Measurements from ENCODE around the gene SERINC2.

Gene SERINC2

DNA sequence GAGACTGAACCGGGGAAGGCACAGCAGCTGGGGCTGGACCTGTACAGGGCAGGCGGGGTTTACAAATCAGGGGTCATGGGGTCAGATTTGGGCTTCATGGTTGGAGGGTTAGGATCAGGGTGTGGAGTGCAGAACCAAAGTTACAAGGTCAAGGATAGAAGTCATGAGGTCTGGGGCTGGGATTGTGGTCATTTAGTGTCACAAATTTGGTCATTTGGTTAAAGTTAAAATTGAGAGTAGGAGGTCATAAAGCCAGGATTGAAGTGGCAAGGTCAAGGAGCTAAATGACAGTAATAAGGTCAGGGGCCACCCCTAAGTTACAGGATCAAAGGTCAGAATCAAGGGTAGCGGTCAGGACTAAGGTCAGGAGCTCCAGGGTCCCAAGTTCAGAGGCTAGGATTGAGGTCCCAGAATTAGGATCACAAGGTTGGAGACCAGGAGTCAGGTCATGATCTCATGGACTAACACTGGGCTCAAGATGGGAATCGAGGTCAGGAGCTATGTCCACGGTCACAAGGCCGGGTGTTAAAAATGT lies 20.4 kb downstream of the SERINC2 start:
- no peak for DNase-seq (ENCODE audit: low read depth in 3 of 3)

DNA sequence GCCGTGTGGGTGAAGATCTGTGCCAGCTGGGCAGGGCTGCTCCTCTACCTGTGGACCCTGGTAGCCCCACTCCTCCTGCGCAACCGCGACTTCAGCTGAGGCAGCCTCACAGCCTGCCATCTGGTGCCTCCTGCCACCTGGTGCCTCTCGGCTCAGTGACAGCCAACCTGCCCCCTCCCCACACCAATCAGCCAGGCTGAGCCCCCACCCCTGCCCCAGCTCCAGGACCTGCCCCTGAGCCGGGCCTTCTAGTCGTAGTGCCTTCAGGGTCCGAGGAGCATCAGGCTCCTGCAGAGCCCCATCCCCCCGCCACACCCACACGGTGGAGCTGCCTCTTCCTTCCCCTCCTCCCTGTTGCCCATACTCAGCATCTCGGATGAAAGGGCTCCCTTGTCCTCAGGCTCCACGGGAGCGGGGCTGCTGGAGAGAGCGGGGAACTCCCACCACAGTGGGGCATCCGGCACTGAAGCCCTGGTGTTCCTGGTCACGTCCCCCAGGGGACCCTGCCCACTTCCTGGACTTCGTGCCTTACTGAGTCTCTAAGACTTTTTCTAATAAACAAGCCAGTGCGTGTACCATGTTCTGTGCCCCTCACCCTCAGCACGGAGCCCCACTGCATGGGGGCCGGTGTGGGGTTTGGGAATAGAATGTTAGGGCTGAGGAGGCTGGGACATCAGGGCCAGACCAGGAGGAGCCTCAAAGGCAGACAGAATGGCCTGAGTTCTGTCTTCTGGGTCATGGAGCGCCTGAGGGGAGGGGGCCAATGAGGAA lies 21.3 kb downstream of the SERINC2 start:
- no peak for DNase-seq (ENCODE audit: low read depth in 3 of 3)

DNA sequence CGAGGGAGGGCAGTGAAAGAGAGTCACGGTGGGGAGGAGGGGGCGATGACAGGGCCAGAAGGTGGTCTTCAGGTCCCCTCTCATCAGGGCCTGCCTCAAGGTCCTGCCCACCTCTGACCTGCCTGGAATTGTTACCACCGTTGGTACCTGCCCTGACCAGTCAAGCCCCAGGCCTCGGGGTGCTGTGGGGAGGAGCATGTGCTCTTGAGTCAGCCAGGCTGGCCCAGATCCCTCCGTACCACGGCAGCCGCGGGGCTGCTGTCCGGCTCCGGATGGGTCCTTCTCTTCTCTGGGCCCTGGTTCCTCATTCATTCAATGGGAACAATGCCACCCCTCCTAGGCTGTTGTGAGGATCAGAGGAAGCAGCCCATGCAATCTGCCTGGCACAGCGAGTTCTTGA lies 22.0 kb downstream of the SERINC2 start:
- DNase-seq (ENCODE audit: low read depth in 3 of 3), result no peak

DNA sequence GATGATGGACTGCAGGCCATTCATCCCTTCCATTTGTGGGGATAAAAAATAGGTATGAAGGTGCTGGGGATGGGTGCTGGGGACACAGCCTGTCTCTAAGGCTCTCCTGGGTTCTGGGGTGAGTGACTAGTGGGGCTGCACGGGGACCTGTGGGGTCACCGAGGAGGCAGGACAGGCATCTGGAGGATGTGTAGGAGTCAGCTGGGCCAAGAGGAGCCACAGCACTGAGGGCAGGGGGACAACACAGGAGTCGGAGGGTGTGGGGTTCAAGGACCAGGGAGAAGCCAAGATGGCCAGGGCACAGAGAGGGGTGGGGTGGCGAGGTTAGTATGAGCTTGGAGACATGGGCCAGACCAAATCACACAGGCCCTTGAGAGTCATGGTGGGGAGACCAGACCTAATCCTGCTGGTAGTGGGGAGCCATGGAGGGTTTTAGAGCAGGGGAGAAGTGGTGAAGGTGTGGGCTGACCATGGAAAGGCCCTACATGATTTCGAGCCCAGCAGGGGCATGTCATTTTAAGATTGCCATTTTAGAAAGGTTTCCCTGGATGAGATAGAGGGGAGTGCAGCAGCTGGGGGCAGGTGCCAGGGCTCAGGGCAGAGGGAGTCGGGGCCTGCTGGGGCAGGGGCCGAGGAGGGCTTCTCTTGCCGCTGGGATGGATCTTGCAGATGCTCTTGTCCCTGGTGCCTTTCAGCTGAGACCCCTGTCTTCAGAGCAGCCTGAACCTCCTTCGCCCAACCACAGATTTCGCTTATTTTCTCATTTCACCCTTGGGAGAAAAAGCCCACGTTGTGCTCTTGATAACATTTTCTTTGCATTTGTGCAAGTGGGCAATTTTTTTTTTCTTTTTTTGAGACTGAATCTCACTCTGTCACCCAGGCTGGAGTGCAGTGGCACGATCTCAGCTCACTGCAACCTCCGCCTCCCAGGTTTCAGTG lies 22.7 kb downstream of the SERINC2 start:
- no peak for DNase-seq (ENCODE audit: low read depth in 3 of 3)

DNA sequence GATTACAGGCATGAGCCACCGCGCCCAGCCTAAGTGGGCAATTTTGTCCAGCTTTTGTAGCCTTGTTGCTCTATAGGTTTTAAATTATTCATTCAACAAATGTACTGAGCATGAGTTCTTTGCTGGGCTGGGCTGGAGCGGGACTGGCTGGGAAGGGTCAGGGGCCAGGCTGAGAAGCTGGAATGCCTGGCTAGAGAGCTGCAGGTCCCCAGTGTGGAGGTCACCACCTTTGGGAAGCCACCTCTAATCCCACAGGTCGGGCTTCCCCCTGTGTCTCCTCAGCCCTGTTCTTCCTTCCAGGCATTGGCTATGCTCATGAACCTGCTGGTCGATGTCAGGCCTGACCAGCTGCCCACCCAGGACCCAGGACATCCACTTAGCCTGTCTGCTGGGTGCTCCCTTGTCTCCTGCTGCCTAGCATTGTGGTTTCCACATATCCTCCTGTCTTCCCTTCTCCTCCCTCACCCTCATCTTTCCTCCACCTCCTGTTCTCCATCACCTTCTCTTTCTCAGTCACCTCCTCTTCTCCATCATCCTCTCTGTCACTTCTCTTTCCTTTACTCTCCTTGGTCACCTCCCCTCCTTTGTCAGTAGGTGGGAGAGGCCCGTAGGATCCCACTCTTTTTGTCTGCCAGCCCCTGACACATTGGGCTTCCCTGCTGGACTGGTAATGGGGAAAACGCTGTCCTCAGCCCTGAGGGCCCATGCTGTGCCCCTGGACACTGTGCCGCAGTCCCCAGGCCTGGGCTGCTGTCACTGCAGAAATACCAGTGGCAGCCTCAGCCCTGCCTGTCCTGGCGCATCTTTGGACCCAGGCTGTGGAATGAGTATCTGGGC lies 23.8 kb downstream of the SERINC2 start:
- no peak for DNase-seq (ENCODE audit: low read depth in 3 of 3)

DNA sequence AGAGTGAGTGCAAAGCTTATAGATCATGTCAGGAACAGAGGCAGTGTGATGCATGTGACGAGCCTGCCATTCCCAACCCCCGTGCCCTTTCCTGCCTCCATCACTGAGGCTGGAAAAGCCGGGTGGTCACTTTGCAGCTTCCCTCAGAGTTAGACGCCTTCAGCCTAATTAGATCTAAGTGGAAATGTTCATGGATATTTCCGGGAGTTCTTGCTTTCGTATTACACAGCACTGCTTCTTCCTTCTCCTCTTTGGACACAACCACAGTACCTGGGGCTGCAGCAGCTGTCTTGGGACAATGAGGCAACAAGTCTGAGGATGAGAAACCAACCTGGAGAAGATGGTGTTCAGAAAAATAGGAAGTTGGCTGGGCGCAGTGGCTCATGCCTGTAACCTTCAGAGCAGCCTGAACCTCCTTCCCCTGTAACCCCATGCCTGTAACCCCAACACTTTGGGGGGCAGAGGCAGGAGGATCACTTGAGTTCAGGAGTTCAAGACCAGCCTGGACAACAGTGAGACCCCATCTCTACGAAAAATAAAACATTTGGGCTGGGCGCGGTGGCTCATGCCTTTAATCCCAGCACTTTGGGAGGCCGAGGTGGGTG lies 24.5 kb downstream of the SERINC2 start:
- no peak for DNase-seq (ENCODE audit: low read depth in 3 of 3)

DNA sequence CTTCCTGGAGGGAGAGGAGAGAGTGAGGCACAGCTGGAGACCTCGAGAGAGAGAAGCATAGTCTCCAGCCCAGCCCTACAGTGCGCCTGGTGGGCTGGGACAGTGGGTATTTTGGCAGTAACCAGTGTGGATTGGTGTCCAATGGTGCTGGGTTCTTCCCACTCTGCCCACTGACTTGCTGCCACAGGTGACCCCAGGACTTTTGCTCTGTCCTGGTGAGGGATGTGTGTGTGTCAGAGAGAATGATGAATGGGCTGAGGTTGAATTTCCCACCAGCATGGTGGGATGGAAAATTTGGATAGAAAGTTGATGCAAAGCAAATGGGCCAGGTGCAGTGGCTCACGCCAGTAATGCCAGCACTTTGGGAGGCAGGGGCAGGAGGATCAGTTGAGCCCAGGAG lies 26.3 kb downstream of the SERINC2 start:
- no peak for DNase-seq (ENCODE audit: low read depth in 3 of 3)

DNA sequence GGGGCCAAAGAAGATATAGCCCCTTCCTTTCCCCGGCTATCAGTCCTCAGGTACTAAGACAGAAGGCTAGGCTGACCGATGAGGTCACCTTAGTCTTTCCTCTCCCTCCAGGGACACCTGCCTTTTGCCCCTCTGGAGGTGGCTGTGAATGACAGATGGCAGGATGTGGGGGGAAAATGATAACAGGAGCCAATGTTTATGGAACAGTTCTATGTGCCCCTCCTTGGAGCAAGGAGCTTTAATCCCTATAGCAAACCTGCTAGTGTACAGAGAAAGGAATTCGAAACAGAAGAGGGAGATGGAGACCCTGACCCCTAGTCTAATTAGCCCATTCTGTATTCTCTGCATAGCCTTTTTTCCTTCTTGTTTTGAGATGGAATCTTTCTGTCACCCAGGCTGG lies 28.1 kb downstream of the SERINC2 start:
- no peak for DNase-seq (ENCODE audit: low read depth in 3 of 3)

DNA sequence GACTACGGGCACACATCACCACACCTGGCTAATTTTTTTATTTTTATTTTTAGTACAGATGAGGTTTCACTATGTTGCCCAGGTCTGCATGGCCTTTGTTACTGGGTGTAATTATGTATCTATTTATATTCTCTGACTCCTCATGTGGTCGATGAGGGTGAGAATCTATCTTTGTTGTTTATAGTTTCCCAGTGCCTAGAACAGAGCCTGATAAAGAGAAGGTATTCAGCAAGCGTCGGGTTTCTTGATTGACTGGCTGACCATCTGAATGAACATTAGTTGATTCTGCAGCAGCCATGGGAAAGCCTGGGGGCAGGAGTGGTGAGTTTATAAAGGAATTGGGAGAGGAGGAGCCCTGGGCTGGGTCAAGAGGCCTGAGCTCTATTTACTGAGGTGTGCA lies 28.5 kb downstream of the SERINC2 start:
- no peak for DNase-seq (ENCODE audit: low read depth in 3 of 3)

DNA sequence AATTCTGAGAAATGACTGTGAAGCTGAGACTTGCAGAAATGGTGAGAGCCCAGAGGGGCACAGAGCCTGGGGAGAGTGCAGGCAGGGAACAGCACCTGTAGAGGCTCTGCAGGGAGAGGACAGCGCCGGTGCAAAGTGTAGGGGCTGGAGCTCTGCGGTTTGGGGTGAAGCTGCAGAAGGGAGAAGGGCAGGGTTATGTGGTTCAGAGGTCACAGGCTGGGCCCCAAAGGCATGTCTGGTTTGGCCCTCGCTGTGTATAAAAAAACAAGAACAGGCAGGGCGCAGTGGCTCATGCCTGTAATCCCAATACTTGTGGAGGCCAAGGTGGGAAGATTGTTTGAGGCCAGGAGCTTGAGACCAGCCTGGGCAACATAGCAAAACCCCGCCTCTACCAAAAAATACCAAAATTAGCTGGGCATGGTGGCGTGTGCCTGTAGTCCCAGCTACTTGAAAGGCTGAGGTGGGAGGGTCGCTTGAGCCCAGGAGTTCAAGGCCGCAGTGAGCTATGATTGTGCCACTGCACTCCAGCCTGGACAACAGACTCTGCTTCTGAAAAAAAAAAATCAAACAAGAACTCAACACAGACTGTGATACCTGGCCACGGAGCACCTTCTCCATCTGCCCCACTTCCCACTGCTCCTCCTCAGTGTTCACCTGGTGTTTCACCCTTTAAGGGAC lies 29.1 kb downstream of the SERINC2 start:
- no peak for DNase-seq (ENCODE audit: low read depth in 3 of 3)

DNA sequence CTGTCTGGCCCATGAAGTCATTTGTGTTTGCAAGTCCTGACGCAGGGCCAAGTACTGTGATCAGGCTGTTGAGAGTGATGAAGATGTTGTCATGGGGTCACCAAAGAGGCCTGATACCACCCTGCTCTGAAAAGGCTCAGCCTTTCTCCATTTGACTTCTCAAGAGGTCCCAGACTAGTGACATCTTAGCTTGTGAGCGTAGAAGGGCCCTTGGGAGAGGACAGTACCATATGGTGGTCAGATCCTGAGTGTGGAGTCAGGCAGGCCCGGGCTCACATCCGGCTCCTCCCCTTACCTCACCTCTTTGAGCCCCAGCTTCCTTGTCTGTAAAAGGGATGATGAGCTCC lies 29.6 kb downstream of the SERINC2 start:
- no peak for DNase-seq (ENCODE audit: low read depth in 3 of 3)

DNA sequence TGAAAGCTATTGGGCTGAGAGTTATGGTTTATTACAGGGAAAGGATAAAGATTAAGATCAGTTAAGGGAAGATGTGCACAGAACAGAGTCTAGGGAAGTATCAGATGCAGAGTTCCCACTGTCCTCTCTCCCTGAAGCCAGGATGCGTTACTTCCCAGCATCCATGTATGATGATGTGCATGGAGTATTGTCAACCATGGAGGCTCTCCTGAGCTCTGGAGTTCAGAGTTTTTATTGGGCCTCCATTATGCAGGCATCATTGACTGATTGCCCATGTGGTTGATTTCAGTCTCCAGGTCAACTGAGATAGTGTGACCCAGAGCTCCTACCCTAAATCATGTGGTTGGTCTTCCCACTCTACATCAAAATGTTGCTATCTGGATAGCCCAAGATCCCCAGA lies 30.7 kb downstream of the SERINC2 start:
- no peak for DNase-seq (ENCODE audit: low read depth in 3 of 3)

DNA sequence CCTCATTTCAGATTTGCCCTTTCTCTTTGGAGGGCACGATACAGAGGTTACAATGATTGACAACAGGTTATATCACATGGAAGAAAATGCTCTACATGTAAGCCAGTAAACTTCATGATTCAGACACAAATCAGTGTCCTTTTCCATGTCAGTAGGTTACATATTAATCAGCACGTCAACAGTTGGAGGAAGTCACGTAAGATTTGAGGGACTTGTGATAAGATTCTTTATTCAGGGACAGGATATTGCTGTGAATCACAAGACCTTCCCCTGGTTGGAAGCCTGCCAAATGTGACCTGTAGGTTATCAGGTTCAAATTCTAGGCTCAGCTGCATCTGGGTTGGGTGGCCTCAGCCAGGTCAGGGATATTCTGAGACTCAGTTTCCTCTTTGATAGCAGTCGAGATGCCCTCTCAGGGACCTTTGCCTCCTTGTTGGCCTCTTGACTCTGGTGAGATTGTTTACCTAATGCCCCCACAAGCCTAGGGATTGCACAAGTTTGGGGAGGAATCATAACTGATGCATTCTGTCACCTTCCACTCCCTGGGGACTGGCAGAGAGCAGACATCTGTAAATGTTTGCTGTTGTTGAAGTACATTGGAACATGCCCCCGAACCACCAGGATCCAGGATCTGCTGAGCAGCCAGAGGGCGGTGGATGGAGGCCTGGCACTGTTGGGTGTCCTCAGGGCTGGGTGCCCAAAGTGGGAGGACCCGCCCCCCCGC lies 31.9 kb downstream of the SERINC2 start:
- no peak for DNase-seq (ENCODE audit: low read depth in 3 of 3)

DNA sequence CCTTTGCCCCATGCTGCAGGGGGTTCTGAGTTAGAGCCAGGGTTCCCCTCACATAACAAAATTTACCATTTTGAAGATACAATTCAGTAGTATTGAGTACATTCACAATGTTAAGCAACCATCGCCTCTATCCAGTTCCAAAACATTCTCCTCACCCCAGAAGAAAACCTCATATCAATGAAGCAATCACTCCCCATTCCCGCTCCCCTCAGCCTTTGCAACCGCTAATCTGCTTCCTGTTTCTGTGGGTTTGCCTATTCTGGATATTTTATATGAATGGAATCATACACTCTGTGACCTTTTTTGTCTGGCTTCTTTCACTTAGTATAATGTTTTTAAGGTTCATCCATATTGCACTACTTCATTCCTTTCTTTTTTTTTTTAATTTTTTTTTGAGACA lies 32.9 kb downstream of the SERINC2 start:
- no peak for DNase-seq (ENCODE audit: low read depth in 3 of 3)

DNA sequence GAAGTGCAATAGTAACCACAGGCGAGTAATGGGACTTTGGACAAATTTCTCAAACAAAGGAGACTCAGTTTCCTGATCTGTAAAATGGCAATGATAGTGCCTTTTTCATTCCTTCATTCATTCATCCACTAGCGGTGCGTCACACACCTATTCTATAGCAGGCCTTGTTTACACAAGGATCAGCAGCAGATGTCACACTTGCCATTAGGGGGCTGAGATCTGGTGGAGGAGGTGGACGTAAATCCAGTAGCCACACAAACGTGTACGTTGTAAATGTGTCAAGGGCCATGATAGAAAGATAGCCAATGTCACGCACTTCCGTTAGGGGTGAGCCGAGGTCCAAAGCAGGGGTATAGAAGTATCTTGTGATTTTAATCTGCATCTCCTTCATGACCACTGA lies 34.2 kb downstream of the SERINC2 start:
- no peak for DNase-seq (ENCODE audit: low read depth in 3 of 3)

DNA sequence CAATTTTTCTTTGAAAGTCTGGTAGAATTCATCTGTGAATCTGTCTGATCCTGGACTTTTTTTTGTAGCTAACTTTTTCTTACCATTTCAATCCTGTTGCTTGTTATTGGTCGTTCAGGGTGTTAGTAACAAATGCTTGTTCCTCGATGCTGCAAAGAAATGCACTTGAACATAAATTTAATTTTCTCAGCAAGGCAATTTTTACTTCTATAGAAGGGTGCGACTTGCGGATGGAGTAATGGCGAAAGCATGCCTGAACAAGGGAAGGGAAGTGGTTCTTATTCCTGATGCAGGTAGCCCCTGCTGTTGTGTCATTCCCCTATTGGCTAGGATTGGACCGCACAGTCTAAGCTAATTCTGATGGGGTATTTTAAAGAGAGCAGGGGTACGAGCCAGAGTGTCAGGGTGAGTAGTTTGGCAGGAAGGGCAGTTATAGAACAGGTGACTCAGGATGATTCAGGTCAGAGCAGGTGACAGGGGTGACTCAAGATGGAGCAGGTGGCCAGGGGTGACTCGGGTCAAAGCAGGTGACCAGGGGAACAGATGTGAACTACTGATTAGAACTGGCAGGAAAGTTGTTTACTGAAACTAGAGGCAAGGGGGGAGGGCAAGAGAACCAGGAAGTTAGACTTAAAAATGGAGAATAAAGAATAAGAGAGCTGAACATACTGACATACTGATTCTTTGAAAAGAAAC lies 40.5 kb downstream of the SERINC2 start:
- DNase-seq (ENCODE audit: low read depth in 3 of 3), result no peak

DNA sequence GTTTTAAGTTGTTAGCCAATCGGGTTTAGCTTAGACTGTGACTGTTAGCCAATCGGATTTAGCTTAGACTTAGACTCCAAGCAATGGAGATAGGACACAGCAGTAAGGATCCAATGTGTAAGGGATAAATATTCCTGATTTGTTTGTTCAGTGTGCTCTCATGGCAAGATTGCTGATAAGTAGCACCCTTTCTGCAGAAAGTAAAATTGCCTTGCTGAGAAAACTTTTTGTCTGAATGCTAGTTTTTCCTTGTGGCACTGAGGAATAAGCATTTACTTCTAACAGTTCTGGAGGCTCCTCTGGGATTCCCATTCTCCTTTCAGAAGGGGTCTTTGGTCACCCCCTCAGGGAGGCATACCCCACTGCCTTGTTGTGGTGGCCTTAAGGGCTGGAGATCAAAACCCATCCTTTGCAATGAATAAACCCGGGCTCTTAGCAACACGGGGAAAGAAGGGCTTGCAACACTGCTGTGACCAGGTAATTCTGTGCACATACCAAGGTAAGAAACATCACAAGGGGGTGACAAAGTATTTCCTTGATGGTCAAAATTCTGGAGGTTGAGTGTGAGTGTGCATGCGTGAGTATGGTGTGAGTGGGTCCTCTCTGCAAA lies 45.4 kb downstream of the SERINC2 start:
- DNase-seq (ENCODE audit: low read depth in 3 of 3), result no peak

DNA sequence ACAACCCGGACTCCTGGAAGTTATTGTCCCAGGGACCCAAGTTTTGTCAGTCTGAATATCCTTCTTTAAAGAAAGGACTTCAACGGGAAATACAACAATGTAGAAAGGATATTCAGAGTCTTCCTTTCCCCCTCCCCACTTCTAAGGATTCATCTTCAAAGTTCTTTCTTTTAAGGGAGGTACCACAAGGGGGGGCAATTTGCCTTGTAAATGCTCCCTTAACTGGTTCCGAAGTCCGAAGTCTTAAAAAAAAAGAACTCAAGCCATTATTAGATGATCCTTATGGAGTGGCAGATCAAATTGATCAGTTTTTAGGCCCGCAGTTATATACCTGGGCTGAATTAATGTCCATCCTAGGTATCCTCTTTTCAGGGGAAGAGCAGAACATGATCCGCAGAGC lies 47.0 kb downstream of the SERINC2 start:
- no peak for DNase-seq (ENCODE audit: low read depth in 3 of 3)

DNA sequence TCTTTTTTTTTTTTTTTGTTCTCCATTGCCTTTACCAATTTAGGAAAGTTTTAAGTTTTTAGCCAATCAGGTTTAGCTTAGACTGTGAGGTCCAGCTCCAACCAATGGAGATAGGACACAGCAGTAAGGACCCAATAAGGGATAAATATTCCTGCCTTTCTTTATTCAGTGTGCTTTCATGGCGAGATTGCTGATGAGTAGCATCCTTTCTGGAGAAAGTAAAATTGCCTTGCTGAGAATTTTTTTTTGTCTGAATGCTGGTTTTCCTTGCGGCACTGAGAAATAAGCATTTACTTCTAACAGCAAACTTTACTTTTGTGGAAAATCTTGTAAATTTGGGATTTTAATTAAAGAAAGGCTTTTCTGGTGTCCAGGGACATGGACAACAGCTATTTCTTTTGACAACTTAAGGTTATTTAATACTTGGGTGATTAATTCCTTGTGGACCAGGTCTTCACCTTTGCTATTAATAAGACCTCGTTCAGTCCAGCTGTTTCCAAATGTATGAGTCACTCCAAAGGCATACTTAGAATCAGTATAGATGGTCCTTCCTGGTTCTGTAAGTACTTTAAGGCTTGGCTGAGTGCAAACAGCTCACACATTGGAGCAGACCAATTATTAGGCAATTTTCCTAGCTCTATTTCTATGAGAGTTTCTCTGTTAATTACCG lies 54.1 kb downstream of the SERINC2 start:
- DNase-seq (ENCODE audit: low read depth in 3 of 3), result no peak
